ENCODE results near the gene SLC7A10. TPM values are rescaled to one million over a fixed set of nuclear protein-coding genes. Genes with fewer than 3 reads are reported as not detected.

SLC7A10 gene
- polyA plus RNA-seq, 1 of the 3 experiments (the other 2 are of a cell fraction) = 0.02 TPM

DNA sequence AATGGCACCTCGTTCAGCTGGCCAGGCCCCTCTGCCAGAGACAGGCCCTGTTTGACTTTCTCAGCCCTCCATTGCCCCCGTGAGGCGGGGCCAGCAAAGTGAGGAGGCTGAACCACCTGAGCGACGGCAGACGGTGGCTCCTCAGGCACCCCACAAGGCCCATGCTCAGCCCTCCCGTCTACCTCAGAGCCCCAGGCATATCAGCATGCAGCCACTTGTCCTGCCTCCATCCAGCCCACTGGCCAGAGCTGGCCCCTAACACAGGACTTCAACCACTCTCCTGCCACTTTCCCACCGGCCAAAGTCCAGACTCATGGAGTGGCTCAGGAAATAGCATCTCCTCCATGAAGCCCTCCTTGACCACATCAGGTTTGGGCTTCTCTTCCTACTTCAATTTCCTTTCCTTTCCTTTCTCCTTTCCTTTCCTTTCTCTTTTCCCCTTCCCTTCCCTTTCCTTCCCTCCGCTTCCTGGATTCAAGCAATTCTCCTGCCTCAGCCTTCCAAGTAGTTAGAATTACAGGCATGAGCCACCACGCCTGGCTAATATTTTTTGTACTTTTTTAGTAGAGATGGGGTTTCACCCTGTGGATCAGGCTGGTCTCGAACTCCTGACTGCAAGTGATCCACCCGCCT, 9.3 kb downstream of the SLC7A10 start:
- H3F3A ChIP-seq (replicated peaks; ENCODE audit: insufficient read depth) = no peaks in the 10 kb centered on the region
- WGBS (ENCODE audit: low lambda C conversion rate) = 65% methylated on average over 9 of the region's 12 CpGs
- no peak overlapping the region for H3K9ac ChIP-seq
- TF ChIP-seq, protein P1, sequence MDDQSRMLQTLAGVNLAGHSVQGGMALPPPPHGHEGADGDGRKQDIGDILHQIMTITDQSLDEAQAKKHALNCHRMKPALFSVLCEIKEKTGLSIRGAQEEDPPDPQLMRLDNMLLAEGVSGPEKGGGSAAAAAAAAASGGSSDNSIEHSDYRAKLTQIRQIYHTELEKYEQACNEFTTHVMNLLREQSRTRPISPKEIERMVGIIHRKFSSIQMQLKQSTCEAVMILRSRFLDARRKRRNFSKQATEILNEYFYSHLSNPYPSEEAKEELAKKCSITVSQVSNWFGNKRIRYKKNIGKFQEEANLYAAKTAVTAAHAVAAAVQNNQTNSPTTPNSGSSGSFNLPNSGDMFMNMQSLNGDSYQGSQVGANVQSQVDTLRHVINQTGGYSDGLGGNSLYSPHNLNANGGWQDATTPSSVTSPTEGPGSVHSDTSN (IDR thresholded peaks at IDR 0.05) = no peak
- TF ChIP-seq GABPA (IDR thresholded peaks at IDR 0.05; ENCODE audit: low read depth) (no peak), EZH2phosphoT487 (IDR thresholded peaks at IDR 0.05; ENCODE audit: borderline replicate concordance, low read depth) (no peak), TAF1 (IDR thresholded peaks at IDR 0.05; ENCODE audit: borderline replicate concordance, low read depth, low read length) (no peak), MEF2A (IDR thresholded peaks at IDR 0.05; ENCODE audit: borderline replicate concordance, low read depth) (no peak), POLR2AphosphoS5 (IDR thresholded peaks at IDR 0.05; ENCODE audit: low read depth, low read length) (no peak), RFX5 (IDR thresholded peaks at IDR 0.05; ENCODE audit: low read length) (no peak), CHD2 (IDR thresholded peaks at IDR 0.05; ENCODE audit: low read length, partially characterized antibody) (no peak), SIN3A (IDR thresholded peaks at IDR 0.05; ENCODE audit: borderline replicate concordance, low read depth, low read length) (no peak), ZBTB33 (IDR thresholded peaks at IDR 0.05; ENCODE audit: borderline replicate concordance, low read depth) (no peak), NRF1 (IDR thresholded peaks at IDR 0.05; ENCODE audit: low read depth, low read length) (no peak), JUND (IDR thresholded peaks at IDR 0.05) (no peak), ELF1 (IDR thresholded peaks at IDR 0.05) (no peak), FOXM1 (IDR thresholded peaks at IDR 0.05; ENCODE audit: low read depth) (no peak), GATA2 (CRISPR knock-in tag; IDR thresholded peaks at IDR 0.05) (no peak)
- TF ChIP-seq, protein P2, sequence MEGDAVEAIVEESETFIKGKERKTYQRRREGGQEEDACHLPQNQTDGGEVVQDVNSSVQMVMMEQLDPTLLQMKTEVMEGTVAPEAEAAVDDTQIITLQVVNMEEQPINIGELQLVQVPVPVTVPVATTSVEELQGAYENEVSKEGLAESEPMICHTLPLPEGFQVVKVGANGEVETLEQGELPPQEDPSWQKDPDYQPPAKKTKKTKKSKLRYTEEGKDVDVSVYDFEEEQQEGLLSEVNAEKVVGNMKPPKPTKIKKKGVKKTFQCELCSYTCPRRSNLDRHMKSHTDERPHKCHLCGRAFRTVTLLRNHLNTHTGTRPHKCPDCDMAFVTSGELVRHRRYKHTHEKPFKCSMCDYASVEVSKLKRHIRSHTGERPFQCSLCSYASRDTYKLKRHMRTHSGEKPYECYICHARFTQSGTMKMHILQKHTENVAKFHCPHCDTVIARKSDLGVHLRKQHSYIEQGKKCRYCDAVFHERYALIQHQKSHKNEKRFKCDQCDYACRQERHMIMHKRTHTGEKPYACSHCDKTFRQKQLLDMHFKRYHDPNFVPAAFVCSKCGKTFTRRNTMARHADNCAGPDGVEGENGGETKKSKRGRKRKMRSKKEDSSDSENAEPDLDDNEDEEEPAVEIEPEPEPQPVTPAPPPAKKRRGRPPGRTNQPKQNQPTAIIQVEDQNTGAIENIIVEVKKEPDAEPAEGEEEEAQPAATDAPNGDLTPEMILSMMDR (IDR thresholded peaks at IDR 0.05) = no peak
- TF ChIP-seq, protein P3, sequence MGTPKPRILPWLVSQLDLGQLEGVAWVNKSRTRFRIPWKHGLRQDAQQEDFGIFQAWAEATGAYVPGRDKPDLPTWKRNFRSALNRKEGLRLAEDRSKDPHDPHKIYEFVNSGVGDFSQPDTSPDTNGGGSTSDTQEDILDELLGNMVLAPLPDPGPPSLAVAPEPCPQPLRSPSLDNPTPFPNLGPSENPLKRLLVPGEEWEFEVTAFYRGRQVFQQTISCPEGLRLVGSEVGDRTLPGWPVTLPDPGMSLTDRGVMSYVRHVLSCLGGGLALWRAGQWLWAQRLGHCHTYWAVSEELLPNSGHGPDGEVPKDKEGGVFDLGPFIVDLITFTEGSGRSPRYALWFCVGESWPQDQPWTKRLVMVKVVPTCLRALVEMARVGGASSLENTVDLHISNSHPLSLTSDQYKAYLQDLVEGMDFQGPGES (IDR thresholded peaks at IDR 0.05; ENCODE audit: low read depth, low read length) = no peak
- no peak for DNase-seq
- no peak overlapping the region for H3K4me2 ChIP-seq
- no peak overlapping the region for H3K4me3 ChIP-seq (ENCODE audit: low read depth in 2 of 2, low read length in 1 of 2)
- H4K20me1 ChIP-seq (ENCODE audit: insufficient read depth) = no peaks in the 10 kb centered on the region
- H3K4me1 ChIP-seq (ENCODE audit: control insufficient read depth in 1 of 2, insufficient read depth in 2 of 2, low read depth in 1 of 2, low read length in 1 of 2) = no peaks in the 10 kb centered on the region; a peak in 1 of 4 replicates
- H3K36me3 ChIP-seq (replicated peaks in 1 of 2; ENCODE audit: control insufficient read depth in 1 of 2, insufficient read depth in 2 of 2, low read length in 1 of 2) = no peaks in the 10 kb centered on the region
- no peaks in the 10 kb centered on the region for H3K9me2 ChIP-seq
- no peak overlapping the region for H2AFZ ChIP-seq (ENCODE audit: low read depth)
- H3K79me2 ChIP-seq (ENCODE audit: insufficient read depth) = no peaks in the 10 kb centered on the region
- no peak overlapping the region for H3K27ac ChIP-seq (ENCODE audit: low read depth in 2 of 2, low read length in 1 of 2)
- CTCF ChIA-PET = interaction anchor here (1.1 to 1.7 kb wide), 3 partner anchors 19 to 192 kb away, joined by 3 to 7 read pairs (median 3); no protein-coding TSS in a partner anchor
- H3K9me3 ChIP-seq = no peaks in the 10 kb centered on the region
- POLR2A ChIA-PET = no interaction called here
- H3K27me3 ChIP-seq (ENCODE audit: insufficient read depth) = no peaks in the 10 kb centered on the region; the same call in 1 of the 2 replicates

Data from SK-N-SH (cell line).